HG02885 (cell line): ENCODE data around the gene ENTPD7.
"Not testable (repeated sequence)": the region's sequence is repeated elsewhere in the genome, so short reads cannot be mapped to it uniquely, and the experiment has no call there.

Source experiments
- ATAC-seq: cut with Tn5 transposase; IDR thresholded peaks from one replicate; pipeline ENCODE4 v1.9.1; 2021; ENCODE audit warnings: mild to moderate bottlenecking; ENCODE audit not compliant: unreplicated experiment, poor library complexity

ENTPD7 gene, protein sequence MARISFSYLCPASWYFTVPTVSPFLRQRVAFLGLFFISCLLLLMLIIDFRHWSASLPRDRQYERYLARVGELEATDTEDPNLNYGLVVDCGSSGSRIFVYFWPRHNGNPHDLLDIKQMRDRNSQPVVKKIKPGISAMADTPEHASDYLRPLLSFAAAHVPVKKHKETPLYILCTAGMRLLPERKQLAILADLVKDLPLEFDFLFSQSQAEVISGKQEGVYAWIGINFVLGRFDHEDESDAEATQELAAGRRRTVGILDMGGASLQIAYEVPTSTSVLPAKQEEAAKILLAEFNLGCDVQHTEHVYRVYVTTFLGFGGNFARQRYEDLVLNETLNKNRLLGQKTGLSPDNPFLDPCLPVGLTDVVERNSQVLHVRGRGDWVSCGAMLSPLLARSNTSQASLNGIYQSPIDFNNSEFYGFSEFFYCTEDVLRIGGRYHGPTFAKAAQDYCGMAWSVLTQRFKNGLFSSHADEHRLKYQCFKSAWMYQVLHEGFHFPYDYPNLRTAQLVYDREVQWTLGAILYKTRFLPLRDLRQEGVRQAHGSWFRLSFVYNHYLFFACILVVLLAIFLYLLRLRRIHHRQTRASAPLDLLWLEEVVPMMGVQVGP

DNA sequence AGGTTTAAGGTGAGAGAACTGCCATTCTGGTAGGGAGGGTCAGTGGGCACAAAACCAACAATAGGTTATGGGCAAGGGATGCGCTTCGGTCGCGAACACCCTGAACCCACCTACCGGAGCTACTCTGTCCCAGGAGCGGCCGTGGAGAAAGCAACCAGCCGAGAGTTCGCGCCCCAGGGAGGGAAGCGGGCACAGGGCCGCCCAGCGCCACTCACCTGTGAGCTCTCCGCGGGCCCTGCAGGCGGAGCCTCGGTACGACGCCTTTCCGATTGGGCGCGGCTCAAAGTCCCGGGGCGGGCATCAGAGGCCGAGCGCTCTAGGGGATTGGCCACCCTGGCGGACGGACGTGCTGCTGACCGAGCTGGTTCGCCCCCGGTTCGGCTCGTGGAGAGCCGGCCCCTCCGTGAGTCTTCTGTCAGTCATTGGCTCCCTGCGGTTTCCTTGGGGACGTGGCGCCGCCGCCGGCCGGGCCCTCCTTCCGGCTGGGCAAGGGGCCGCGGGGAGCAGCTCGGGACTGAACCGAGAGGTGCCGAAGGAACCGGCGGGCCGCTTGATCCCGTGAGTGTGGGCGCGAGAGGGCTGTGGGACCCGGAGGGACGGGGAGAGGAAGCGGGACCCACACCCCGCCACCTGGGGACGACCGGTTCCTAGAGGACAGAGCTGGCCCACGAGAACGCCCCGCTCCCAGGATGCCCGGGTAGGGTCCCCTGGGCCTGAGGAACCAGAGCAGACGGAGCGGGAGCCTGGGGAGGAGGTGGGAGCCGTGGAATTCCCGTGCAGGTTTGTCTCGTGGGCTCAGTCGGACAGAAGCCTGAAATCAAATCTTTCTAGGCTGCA is at the start of gene ENTPD7:
Gene ENTPD7, plus strand, starts transcription at position 479 of the 837 bp plus-strand sequence. CDS start 448 bp downstream, outside the sequence.
- peak; percentile 100 for ATAC-seq

DNA sequence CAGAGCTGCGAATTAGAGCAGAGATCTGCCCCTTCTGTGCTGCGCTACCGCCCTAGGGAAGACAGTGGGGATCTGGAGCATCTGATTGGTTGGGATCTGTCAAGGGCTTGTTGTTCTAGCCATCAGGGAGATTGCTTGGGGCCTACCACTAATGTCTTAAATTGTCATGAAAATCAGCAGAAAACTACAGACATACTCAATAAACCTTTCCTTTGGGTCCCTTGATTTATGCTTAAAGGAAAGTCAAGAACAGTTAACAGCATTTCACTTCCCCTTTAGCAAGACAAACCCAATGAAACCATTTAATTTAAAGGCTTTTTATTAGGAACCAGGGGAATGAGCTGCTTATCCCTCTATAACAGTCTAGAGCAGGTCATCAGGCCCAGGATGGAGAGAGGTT is 49.1 kb upstream of the ENTPD7 start:
- ATAC-seq, result no peak

GRCh38 chr10:99611326-99611725 is 48.0 kb upstream of the ENTPD7 start:
- ATAC-seq, result no peak

DNA sequence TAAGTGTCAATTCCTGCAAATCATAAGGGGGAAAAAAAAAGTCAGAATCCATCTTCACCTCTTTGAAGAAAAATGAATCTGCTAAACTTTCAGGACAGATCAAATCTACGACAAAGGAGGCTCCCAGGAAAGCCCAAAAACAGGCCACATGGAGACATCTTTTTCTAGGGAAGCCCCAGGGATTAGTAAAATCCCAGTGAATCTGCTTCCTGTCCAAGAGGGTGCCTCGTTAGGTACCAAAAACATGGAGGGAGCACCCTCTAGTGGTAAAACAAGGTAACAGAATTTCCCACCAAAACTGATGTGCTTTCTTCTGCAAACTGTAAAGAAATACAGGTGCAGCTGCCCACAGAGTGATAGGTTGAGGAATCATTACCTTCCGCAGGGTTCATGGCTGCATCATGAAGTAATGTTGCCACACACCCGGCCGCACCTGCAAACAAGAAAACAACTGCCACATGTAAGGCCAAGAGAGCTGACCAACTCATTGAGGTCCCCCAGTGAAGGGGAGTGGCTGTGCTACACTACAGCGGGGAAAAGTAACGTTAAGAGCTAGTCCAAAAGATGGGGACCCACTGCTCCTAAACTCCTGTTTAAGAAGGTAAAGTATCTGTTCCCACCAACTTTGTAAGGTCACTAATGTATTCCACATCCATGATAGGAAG is 47.0 kb upstream of the ENTPD7 start:
- peak; percentile 44 for ATAC-seq

DNA sequence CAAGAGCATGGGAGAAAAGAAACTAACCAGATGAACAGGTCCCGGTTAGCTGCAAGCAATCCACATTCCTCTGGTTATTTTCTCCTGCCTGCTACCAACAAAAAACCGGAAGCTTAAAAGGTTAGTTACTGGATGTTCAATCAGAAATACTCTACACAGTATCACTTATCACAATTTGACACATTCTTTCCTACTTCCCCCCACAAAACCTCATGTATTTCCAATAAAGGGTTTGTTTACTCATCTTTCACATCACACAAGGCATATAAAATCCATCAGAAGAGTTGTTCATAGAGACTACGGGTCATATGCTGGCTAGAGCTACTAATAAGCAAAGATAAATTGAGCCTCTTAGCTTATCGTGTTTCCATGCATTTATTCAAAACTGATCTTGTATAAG is 43.9 kb upstream of the ENTPD7 start:
- no peak for ATAC-seq

DNA sequence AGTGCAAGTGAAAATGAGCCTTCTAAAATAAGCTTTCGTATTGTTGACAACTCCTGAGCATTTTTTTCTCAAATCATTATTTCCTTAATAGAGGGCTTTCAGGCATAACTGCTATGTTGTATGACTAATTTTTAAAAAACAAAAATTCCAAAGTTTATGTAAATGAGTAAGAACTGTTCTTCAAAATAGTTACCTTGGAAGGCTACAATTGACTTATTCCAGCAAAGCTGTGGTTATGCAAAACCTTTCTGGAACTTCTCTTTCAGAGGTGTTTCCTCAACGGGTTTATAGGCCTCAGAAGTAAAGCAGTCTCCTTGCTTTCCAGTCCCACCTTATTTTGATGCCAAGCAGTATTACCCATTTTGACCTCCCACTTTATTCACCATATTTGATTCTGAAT is 41.6 kb upstream of the ENTPD7 start:
- no peak for ATAC-seq

GRCh38 chr10:99619090-99619800 is 40.1 kb upstream of the ENTPD7 start:
- no peak for ATAC-seq

- ATAC-seq, result peak; percentile 80
Measured at GRCh38 chr10:99619851-99620710, 39.2 kb upstream of the ENTPD7 start, which contains the start of gene SLC25A28. TSS of gene SLC25A28 (minus strand) at chr10:99620439. CDS start at chr10:99620335, 104 bp downstream.

- peak; percentile 89 for ATAC-seq
Measured at GRCh38 chr10:99620711-99621453, 38.4 kb upstream of the ENTPD7 start.

DNA sequence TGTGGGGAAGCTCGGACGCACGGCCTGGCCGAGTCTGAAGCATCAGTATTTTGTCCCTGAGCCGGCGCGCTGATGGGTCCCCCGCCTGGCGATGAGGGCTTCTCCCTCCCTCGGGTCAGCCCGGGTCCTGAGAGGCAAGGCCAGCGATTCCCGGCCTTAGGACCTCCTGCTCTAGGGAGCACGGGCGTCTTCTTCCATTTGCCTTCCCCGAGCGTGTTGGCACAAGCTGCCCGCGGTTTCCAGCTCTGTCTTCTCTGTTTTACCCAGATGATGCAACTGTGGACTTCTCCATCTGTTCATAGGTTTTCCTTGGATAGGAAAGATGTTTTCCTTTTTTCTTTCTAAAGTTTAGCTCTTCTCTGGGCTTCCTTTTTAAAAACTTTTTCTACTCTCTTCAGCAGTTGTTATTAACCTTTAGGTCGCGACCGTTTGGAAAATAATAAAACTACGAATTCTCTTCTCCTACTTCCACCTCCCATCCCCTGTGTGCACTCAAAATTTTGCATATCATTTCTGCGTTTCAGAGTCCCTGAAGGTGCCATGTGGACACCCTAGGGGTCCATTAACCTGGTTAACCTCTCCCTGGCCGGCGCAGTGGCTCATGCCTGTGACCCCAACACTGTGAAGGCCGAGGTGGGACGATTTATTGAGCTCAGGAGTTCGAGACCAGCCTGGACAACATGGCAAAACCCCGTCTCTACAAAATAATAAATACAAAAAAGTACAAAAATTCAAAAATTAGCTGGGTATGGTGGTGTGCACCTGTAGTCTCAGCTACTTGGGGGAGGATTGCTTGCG is 37.7 kb upstream of the ENTPD7 start:
- ATAC-seq, result no peak

- ATAC-seq, result no peak
Measured at GRCh38 chr10:99623919-99624318, 35.4 kb upstream of the ENTPD7 start.

DNA sequence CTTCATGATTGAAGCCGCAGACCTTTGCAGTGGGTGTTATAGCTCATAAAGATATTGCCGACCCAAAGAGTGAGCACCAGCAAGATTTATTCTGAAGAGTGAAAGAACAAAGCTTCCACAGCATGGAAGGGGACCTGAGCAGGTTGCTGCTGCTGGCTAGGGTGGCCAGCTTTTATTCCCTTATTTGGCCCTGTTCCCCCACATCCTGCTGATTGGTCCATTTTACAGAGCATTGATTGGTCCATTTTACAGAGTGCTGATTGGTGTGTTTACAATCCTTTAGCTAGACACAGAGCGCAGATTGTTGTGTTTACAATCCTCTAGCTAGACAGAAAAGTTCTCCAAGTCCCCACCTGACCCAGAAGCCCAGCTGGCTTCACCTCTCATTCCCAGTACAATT is 34.2 kb upstream of the ENTPD7 start:
- not testable (repeated sequence) for ATAC-seq

- ATAC-seq, result no peak
Measured at GRCh38 chr10:99628923-99629624, 30.2 kb upstream of the ENTPD7 start.

DNA sequence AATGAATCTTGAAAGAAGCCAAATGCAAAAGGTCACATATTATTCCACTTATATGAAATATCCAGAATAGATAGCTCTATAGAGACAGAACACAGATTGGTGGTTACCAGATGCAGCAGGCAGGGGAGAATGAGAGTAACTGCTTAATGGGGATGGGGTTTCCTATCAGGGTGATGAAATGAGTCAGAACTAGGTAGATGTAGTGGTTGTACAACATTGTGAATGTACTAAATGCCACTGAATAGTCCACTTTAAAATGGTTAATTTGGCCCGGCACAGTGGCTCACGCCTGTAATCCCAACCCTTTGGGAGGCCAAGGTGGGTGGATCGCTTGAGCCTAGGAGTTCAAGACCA is 29.7 kb upstream of the ENTPD7 start:
- ATAC-seq, result peak; percentile 62

DNA sequence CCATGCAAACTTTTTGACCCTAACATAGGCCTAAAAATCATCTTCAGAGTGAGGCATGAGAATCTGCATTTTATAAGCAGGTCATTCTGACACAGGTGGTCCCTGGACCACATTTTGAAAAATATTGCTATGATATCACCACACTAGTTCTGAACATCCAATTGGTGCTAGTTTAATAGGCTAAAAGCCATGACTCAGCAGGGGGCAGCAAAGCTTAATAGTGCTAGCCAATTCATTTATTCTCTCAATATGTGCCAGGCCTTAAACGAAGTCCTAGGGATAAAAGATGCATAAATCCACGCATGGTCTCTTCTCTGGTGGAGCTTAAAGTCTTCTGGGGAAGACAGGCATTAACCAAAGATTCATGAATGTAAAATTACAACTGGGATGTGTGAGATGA is 28.9 kb upstream of the ENTPD7 start:
- ATAC-seq, result no peak

DNA sequence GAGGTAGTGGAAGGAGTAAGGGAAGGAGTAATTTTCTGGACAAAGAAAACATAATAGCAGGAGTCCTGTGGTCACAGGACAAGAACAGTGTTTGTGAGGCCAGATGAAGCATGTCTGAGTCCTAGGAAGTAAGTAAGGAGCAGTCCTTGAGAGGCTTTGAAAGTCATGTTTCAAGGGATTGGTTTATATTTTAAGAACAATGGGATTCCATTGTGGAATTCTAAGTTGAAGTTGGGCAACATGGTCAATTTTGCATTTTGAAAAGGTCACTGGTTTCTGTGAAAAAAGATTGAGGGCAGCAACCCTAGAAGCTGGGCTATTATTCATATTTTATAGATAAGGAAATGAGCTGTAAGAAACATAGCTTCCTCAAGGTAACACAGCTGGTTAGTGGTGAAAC is 28.3 kb upstream of the ENTPD7 start:
- ATAC-seq, result no peak

DNA sequence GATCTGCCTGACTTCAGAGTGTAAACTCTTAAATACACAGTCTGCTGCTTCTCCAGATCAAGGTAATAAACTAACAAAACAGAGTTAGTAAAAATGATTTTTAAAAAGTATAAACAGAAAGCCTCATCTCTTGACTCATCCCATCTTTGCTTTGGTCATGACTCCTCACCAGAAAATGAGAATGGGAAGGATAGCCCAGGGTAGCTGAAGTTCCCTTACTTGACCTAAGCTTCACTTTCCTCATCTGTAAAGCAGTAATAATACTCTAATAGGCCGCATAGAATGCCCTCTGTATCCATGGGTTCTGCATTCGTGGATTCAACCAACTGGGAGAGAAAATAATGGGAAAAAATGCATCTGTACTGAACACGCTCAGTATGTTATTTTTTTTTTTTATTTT is 27.8 kb upstream of the ENTPD7 start:
- ATAC-seq, result no peak
